ENCODE data around the gene FBXL13. TPM values are rescaled to one million over a fixed set of nuclear protein-coding genes. Genes with fewer than 3 reads are reported as not detected.
A peak's percentile ranks its signal among the peaks of the same experiment; 100 is the strongest.

The FBXL13 gene
- total RNA-seq (10 to 100 TPM in 3 of 5 donors, 1 to 10 TPM in 1, not detected in 1; 5.8 to 25.3 (median 10.8) TPM), polyA plus RNA-seq (1 to 10 TPM in 2 of 3 donors, under 1 TPM in 1; 0.80 to 6.0 (median 2.4) TPM)
- long read RNA-seq, donor 1, partial matches to known transcripts = 0 of 1 reads
- long read RNA-seq, donor 1, other reads (novel, unspliced or antisense) = 0 of 1 reads
- long read RNA-seq, donor 2 = 0 reads
- long read RNA-seq, donor 3, partial matches to known transcripts = 43 of 58 reads
- long read RNA-seq, donor 3, other reads (novel, unspliced or antisense) = 15 of 58 reads
- long read RNA-seq, donor 4 = 0 reads
- long read RNA-seq, donor 5 = 0 reads
- long read RNA-seq, donor 6, partial matches to known transcripts = 12 of 12 reads
- long read RNA-seq, donor 6, other reads (novel, unspliced or antisense) = 0 of 12 reads
- long read RNA-seq, donor 7 = 0 reads
- long read RNA-seq, donor 8 = 0 reads
- long read RNA-seq, donor 9, partial matches to known transcripts = 195 of 203 reads
- long read RNA-seq, donor 9, other reads (novel, unspliced or antisense) = 8 of 203 reads
- long read RNA-seq, donor 10, partial matches to known transcripts = 22 of 22 reads
- long read RNA-seq, donor 10, other reads (novel, unspliced or antisense) = 0 of 22 reads

DNA sequence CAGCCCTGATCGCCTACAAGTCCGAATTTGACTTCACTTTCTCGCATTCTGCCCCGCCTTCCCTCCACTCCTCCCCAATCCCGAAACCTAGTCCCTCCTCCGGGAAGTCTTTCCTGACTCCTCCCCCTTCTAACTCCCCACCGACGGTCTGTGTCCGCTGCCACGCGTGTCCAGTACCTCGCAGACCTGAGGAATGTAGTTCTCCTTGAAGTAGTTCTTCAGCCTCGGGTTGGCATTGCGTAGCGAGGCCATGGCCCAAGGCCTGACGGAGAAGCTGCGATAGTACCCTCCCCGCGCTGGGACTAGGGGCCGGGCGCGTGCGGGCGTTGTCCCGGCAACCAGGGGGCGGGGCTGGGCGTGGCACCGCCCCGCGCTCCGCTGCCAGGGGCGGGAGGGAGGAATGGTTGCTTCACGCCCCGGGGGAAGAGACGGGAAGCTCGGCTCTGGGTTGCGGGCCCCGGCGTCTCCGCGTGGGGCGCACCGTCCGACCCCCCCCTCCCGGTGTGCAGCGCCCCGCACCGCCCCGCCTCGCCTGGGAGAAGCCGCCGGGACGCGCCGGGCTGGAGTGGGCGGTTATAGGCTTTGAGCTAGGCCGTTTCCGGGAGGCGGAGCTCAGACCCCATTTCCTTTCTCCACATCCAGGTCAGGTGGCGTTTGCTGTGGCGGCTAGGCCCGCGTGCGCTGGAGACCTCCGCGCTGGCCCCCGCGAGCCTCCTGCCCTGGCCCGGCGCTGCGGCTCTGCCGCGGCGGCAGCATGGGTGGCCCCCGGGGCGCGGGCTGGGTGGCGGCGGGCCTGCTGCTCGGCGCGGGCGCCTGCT is at the start of gene FBXL13, which contains the start of gene ARMC10:
Gene FBXL13 (minus strand): TSS at position 278 of the 818 bp plus-strand sequence.
Gene ARMC10 (plus strand): TSS at position 622 of the 818 bp plus-strand sequence. CDS start 133 bp downstream, at position 755.
- Histone ChIP-seq H3K4me3 (peak within 1 kb of the TSS; percentile 65 to 87 (median 78)), H3K9me3 (no peaks in the 10 kb centered on the region), H3K36me3 (no peaks in the 10 kb centered on the region), H3K27me3 (no peaks in the 10 kb centered on the region), H3K27ac (peak within 1 kb of the TSS; percentile 92 to 98 (median 96)), H3K4me1 (peaks cover 10 to 40% (median 28%) of the 10 kb centered on the region in 4 donors)
- 0 to 8% (median 1%) methylated on average over 43 to 83 of the region's 83 CpGs for WGBS, 5 donors
- DNase-seq = peak; percentile 89 to 97
- TF ChIP-seq EP300 (IDR thresholded peaks at IDR 0.05) (peak; percentile 7), POLR2A (IDR thresholded peaks at IDR 0.05) (no peak), POLR2AphosphoS5 (IDR thresholded peaks at IDR 0.05) (peak in 2 of 3 donors; percentile 57 to 68)
- TF ChIP-seq, protein P1, sequence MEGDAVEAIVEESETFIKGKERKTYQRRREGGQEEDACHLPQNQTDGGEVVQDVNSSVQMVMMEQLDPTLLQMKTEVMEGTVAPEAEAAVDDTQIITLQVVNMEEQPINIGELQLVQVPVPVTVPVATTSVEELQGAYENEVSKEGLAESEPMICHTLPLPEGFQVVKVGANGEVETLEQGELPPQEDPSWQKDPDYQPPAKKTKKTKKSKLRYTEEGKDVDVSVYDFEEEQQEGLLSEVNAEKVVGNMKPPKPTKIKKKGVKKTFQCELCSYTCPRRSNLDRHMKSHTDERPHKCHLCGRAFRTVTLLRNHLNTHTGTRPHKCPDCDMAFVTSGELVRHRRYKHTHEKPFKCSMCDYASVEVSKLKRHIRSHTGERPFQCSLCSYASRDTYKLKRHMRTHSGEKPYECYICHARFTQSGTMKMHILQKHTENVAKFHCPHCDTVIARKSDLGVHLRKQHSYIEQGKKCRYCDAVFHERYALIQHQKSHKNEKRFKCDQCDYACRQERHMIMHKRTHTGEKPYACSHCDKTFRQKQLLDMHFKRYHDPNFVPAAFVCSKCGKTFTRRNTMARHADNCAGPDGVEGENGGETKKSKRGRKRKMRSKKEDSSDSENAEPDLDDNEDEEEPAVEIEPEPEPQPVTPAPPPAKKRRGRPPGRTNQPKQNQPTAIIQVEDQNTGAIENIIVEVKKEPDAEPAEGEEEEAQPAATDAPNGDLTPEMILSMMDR (IDR thresholded peaks at IDR 0.05) = peak in 2 of 7 experiments; percentile 17 to 30
- intact Hi-C loops (cut with DNase I; ENCODE audit: low total_unique reads) = loop anchor here (10.0 kb wide), 1 partner anchor 70 kb away; the partner anchor contains the start of gene NAPEPLD

DNA sequence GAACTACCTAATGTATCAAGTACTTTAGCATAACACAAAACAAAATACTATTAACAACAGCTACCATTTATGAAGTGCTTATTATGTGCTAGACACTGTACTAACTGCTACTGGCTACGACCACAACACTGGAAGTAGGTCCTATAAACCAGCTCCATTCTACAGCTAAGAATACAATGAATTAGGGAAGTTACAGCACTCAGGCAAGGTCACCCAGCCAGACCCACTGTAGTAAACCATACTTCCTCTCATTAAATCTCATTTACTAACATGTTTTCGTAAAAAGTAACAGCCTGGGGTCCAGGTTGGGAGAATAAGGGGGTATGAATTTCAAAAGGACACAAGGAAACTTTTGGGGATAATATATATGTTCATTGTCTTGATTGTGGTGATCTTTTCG is 48.9 kb upstream of the FBXL13 start:
- Histone ChIP-seq H3K36me3 (peaks cover 19 to 86% (median 83%) of the 10 kb centered on the region in 4 donors), H3K4me1 (peaks cover 0 to 7% (median 0%) of the 10 kb centered on the region in 4 donors), H3K27ac (no peak overlapping the region), H3K9me3 (no peaks in the 10 kb centered on the region), H3K27me3 (no peaks in the 10 kb centered on the region), H3K4me3 (no peak overlapping the region)
- DNase-seq = no peak
- WGBS, 5 donors = 61 to 78% (median 65%) methylated on average over 3 of the region's 3 CpGs
- TF ChIP-seq, protein P1 (IDR thresholded peaks at IDR 0.05) = no peak
- TF ChIP-seq EP300 (IDR thresholded peaks at IDR 0.05) (no peak), POLR2A (IDR thresholded peaks at IDR 0.05) (no peak), POLR2AphosphoS5 (IDR thresholded peaks at IDR 0.05) (no peak)
- intact Hi-C loops (cut with DNase I; ENCODE audit: low total_unique reads) = no loop called here

DNA sequence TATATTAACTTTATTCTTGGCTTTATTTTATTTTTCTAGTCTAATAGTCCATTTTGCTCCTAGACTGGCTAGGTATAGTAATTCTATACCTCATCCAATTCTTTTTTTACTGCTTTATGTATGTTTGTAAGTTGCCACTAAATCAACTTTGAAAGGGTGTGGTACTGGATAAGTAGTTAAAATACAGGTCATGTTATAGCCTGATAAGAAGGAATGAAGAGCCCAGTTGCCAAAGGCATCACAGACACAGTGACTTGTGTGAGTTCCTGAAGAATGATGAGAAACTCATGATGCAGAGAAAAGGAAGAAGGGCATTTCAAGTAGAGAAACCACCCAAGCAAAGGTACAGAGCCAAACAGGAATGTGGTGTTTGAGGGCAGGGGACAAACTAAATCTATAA is 47.0 kb upstream of the FBXL13 start:
- peaks cover 0 to 12% (median 0%) of the 10 kb centered on the region in 4 donors for H3K4me1 ChIP-seq
- no peaks in the 10 kb centered on the region for H3K27me3 ChIP-seq
- intact Hi-C loops (cut with DNase I; ENCODE audit: low total_unique reads) = no loop called here
- no peak for DNase-seq
- TF ChIP-seq, protein P1 (IDR thresholded peaks at IDR 0.05) = no peak
- TF ChIP-seq POLR2AphosphoS5 (IDR thresholded peaks at IDR 0.05) (no peak), POLR2A (IDR thresholded peaks at IDR 0.05) (no peak), EP300 (IDR thresholded peaks at IDR 0.05) (no peak)
- H3K4me3 ChIP-seq = no peak overlapping the region
- H3K36me3 ChIP-seq = peaks cover 15 to 72% (median 65%) of the 10 kb centered on the region in 4 donors
- H3K27ac ChIP-seq = no peak overlapping the region
- H3K9me3 ChIP-seq = no peaks in the 10 kb centered on the region

DNA sequence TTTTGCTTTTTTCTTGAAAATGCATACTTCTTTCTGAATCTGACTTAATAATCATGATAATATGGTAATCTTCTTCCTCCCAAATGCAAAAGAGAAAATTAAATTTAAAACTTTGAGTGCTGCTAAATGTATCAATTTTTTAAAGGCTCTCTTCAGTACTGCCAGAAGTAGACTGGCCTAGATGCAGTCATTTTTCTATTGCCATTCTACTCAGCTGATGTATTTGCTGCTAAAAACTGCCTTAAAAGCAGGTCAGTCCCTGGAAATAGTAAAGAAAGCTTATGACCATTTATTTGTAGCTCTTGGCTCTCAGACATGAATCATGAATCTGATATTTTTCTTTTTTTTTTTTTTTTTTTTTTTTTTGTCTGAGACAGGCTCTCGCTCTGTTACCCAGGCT is 45.8 kb upstream of the FBXL13 start:
- peaks cover 0 to 15% (median 0%) of the 10 kb centered on the region in 4 donors for H3K4me1 ChIP-seq
- DNase-seq = no peak
- no peak overlapping the region for H3K4me3 ChIP-seq
- no peak overlapping the region for H3K27ac ChIP-seq
- no peaks in the 10 kb centered on the region for H3K9me3 ChIP-seq
- intact Hi-C loops (cut with DNase I; ENCODE audit: low total_unique reads) = no loop called here
- H3K36me3 ChIP-seq = peaks cover 11 to 66% (median 53%) of the 10 kb centered on the region in 4 donors
- WGBS, 5 donors = 86 to 100% (median 89%) methylated on average over 1 of the region's 1 CpG
- H3K27me3 ChIP-seq = no peaks in the 10 kb centered on the region
- no peak for TF ChIP-seq POLR2AphosphoS5 (IDR thresholded peaks at IDR 0.05)
- TF ChIP-seq, protein P1 (IDR thresholded peaks at IDR 0.05) = no peak
- TF ChIP-seq POLR2A (IDR thresholded peaks at IDR 0.05) = no peak
- TF ChIP-seq EP300 (IDR thresholded peaks at IDR 0.05) = no peak
